K562 (cell line): ENCODE measurements around the gene SOX6. TPM values are rescaled to one million over a fixed set of nuclear protein-coding genes. Genes with fewer than 3 reads are reported as not detected.

Experiments
- ATAC-seq: fragments of 200-7000 bp; cut with Tn5 transposase; 3 replicates; pipeline ENCODE4 v1.9.1; 2020; ENCODE audit warnings: moderate library complexity
- BruUV-seq: library from RNA; stranded (reverse); fragments of 400-500 nt; replicated peaks from 2 replicates; lab custom pipeline; 2021; lab: Mats Ljungman, UMichigan
- CTCF ChIA-PET: fragments of 300-600 bp; formaldehyde crosslinking; extraction: SDS; loops from one replicate; lab custom pipeline; 2021; ENCODE audit warnings: low intra/inter-chr PET ratio; lab: Yijun Ruan, JAX
- POLR2A ChIA-PET: fragments of 300-600, 350-650 bp; sonication (Branson Sonifier 250); formaldehyde crosslinking; extraction: SDS; loops from one replicate; lab custom pipeline; 2021; ENCODE audit warnings: antibody characterized with exemption, inconsistent platforms; lab: Yijun Ruan, JAX
- DNase-seq, 4 experiments: peaks; one replicate each; pipeline versions ENCODE4 v3.0.0 to v3.0.0-alpha.2; 2011 to 2018; ENCODE audit warnings: low spot score in 3 of 4, mixed read lengths in 3 of 4; ENCODE audit errors: extremely low read depth in 1 of 4
- FAIRE-seq: peaks from 2 replicates; lab custom pipeline; 2011; peaks lifted over from hg19 to GRCh38; lab: Jason Lieb, UNC
- H2AFZ ChIP-seq: 2 replicates; pipeline ENCODE4 v1.6.0; 2011; ENCODE audit warnings: low read depth, low read length, control low read depth, inconsistent platforms
- H3K27ac ChIP-seq: fragments of 200-600 bp; 3 replicates; pipeline ENCODE4 v1.8.0; 2011; ENCODE audit warnings: low read depth, mild to moderate bottlenecking, control low read depth, inconsistent platforms, low read length, moderate library complexity, mixed read lengths; ENCODE audit errors: extremely low read depth
- H3K27me3 ChIP-seq, 2 experiments: fragments of 300-600 bp in 1 of 2; 2 replicates in 1 of 2; 3 replicates in 1 of 2; pipeline versions ENCODE4 v1.6.0 to v1.8.0; 2011; ENCODE audit warnings: inconsistent platforms in 2 of 2, low read length in 2 of 2, mild to moderate bottlenecking in 1 of 2, mixed read lengths in 1 of 2, moderate library complexity in 1 of 2; ENCODE audit not compliant: control insufficient read depth in 2 of 2, insufficient read depth in 2 of 2
- H3K36me3 ChIP-seq: fragments of 300-600 bp; 3 replicates; pipeline ENCODE4 v1.8.0; 2011; ENCODE audit warnings: mild to moderate bottlenecking, low read length, inconsistent platforms; ENCODE audit not compliant: control insufficient read depth, insufficient read depth
- H3K4me1 ChIP-seq, 2 experiments: fragments of 200-600 bp in 1 of 2; replicated peaks in 1 of 2; 2 replicates in 1 of 2; 3 replicates in 1 of 2; pipeline versions ENCODE4 v1.5.1 to v1.8.0; 2011; ENCODE audit warnings: inconsistent platforms in 2 of 2, low read length in 2 of 2, mild to moderate bottlenecking in 1 of 2, mixed read lengths in 1 of 2, moderate library complexity in 1 of 2; ENCODE audit not compliant: control insufficient read depth in 2 of 2, insufficient read depth in 2 of 2
- H3K4me2 ChIP-seq: 2 replicates; pipeline ENCODE4 v1.6.1; 2011; ENCODE audit warnings: low read length, control low read depth, inconsistent platforms, mixed read lengths; ENCODE audit not compliant: insufficient read depth
- H3K4me3 ChIP-seq: fragments of 200-600 bp; sonication (generic), shearing (Covaris generic); 2 replicates; pipeline ENCODE4 v1.5.1; 2016; ENCODE audit warnings: control low read depth, inconsistent platforms
- H3K79me2 ChIP-seq: fragments of 200-600 bp; 3 replicates; pipeline ENCODE4 v1.8.0; 2011; ENCODE audit warnings: low read length, inconsistent platforms; ENCODE audit not compliant: control insufficient read depth, insufficient read depth
- H3K9ac ChIP-seq, 2 experiments: 2 replicates each; pipeline versions ENCODE4 v1.6.0 to v1.6.1; 2011; ENCODE audit warnings: low read depth in 2 of 2, low read length in 2 of 2, control low read depth in 1 of 2, inconsistent platforms in 1 of 2, mild to moderate bottlenecking in 1 of 2, mixed read lengths in 1 of 2; ENCODE audit not compliant: insufficient read depth in 1 of 2
- H3K9me1 ChIP-seq: one replicate; pipeline ENCODE4 v1.6.0; 2011; ENCODE audit warnings: inconsistent platforms, mild to moderate bottlenecking, low read length, moderate library complexity; ENCODE audit not compliant: control insufficient read depth, insufficient read depth
- H3K9me3 ChIP-seq: replicated peaks from 2 replicates; pipeline ENCODE4 v1.5.1; 2011; ENCODE audit warnings: low read depth, low read length, inconsistent platforms; ENCODE audit not compliant: control insufficient read depth, insufficient read depth
- H4K20me1 ChIP-seq: replicated peaks from 2 replicates; pipeline ENCODE4 v1.6.1; 2011; ENCODE audit warnings: low read length, inconsistent platforms, mixed read lengths; ENCODE audit not compliant: control insufficient read depth, insufficient read depth
- AFF1 ChIP-seq, 2 experiments: fragments of 450-650 bp; IDR thresholded peaks; 2 replicates each; pipeline ENCODE4 v1.6.1; 2018; ENCODE audit warnings: mild to moderate bottlenecking in 2 of 2, low read depth in 1 of 2; ENCODE audit not compliant: partially characterized antibody in 2 of 2
- CCNT2 ChIP-seq: IDR thresholded peaks from 2 replicates; pipeline ENCODE4 v1.6.1; 2011; ENCODE audit warnings: borderline replicate concordance, low read depth, mild to moderate bottlenecking, moderate library complexity, mixed read lengths, low read length; ENCODE audit not compliant: insufficient read length; ENCODE audit errors: extremely low read depth
- CHCHD3 ChIP-seq: fragments of 250-450 bp; sonication (Bioruptor Pico); IDR thresholded peaks from 2 replicates; pipeline ENCODE4 v2.1.2; 2022; ENCODE audit warnings: mild to moderate bottlenecking
- CTBP1 ChIP-seq: fragments of 450-650 bp; IDR thresholded peaks from 2 replicates; pipeline ENCODE4 v1.6.1; 2016; ENCODE audit warnings: borderline replicate concordance
- DDX20 ChIP-seq: fragments of 450-650 bp; IDR thresholded peaks from 2 replicates; pipeline ENCODE4 v1.6.1; 2016; ENCODE audit warnings: missing genetic modification characterization, low read depth, mild to moderate bottlenecking, missing compliant biosample characterization, moderate library complexity
- ELF4 ChIP-seq: fragments of 450-650 bp; formaldehyde crosslinking; IDR thresholded peaks from 2 replicates; pipeline ENCODE4 v1.4.0; 2022; ENCODE audit warnings: missing genetic modification characterization
- FOXA1 ChIP-seq: fragments of 450-650 bp; IDR thresholded peaks from 2 replicates; pipeline ENCODE4 v1.6.1; 2016; ENCODE audit warnings: mild to moderate bottlenecking, borderline replicate concordance
- HNRNPLL ChIP-seq: fragments of 200-400 bp; formaldehyde crosslinking; IDR thresholded peaks from 2 replicates; pipeline ENCODE4 v1.6.1; 2017; ENCODE audit warnings: low read length, low read depth, mild to moderate bottlenecking; ENCODE audit not compliant: poor library complexity, severe bottlenecking
- NR1H2 ChIP-seq: sonication (generic); formaldehyde crosslinking; IDR thresholded peaks from 2 replicates; pipeline ENCODE4 v1.4.0; 2020; ENCODE audit warnings: mild to moderate bottlenecking, missing genetic modification reagents
- PPARD ChIP-seq: fragments of 250-450 bp; sonication (Bioruptor Pico); IDR thresholded peaks from 2 replicates; pipeline ENCODE4 v1.8.0; 2022; ENCODE audit warnings: inconsistent platforms, mild to moderate bottlenecking, moderate library complexity
- PURB ChIP-seq: sonication (generic); formaldehyde crosslinking; IDR thresholded peaks from 2 replicates; pipeline ENCODE4 v1.9.0; 2021; ENCODE audit warnings: low read depth, mild to moderate bottlenecking, missing genetic modification reagents
- ZNF197 ChIP-seq: fragments of 200-800 bp; sonication (Bioruptor generic); IDR thresholded peaks from 2 replicates; pipeline ENCODE4 v1.6.1; 2016; ENCODE audit warnings: low read depth, missing genetic modification characterization, missing compliant biosample characterization
- ZNF41 ChIP-seq: fragments of 250-450 bp; sonication (Bioruptor Pico); conservative IDR thresholded peaks from 2 replicates; pipeline ENCODE4 v1.4.0; 2020; ENCODE audit warnings: mild to moderate bottlenecking
- WGBS: fragments of 100-300 bp; shearing (Covaris generic); methylation state at CpG from one replicate; pipeline ENCODE4 v1.1.6; 2016; ENCODE audit warnings: low coverage, mixed read lengths; ENCODE audit not compliant: insufficient coverage; ENCODE audit errors: missing lambda C conversion rate; 5-methylcytosine and 5-hydroxymethylcytosine counted together
- in situ Hi-C: fragments of 300-500 bp; cut with MboI; formaldehyde crosslinking; loops from 4 replicates; pipeline ENCODE4 v1.15.0; 2018; ENCODE audit warnings: inconsistent platforms, mixed read lengths
- intact Hi-C: fragments of 100-400 bp; cut with micrococcal nuclease; formaldehyde crosslinking; loops from 2 replicates; pipeline ENCODE4 v1.14.2; 2022
- polyA plus RNA-seq, 8 experiments: library from polyadenylated mRNA; depleted of rRNA in 4 of 8; stranded (reverse) in 5 of 8; unstranded in 3 of 8; fragments of >200 nt; fragmentation: Nextera tagmentation in 2 of 8; fragmentation: Illumina TruSeq in 1 of 8; extraction: Ambion mirVana in 2 of 8; extraction: Trizol in 1 of 8; gene quantifications; 2 replicates each; pipeline versions ENCODE4 v1.2.1 to v1.2.3, GENCODE V29; 2011 to 2014; ENCODE audit warnings: inconsistent platforms in 1 of 8, missing spikeins in 1 of 8
- total RNA-seq, 7 experiments: library from RNA; depleted of rRNA in 6 of 7; stranded (reverse); fragments of >200 nt in 6 of 7; fragmentation: Illumina TruSeq in 2 of 7; extraction: Trizol in 2 of 7; gene quantifications; 2 replicates each; pipeline versions ENCODE4 v1.2.1 to v1.2.3, GENCODE V29; 2011 to 2021; ENCODE audit warnings: low replicate concordance in 1 of 7

SOX6 gene
- total and polyA plus RNA-seq, 9 of the 15 experiments (the other 6 are each of a cell fraction or from before 2014, with no cell fraction given), result 0.89 to 8.7 (median 5.7) TPM

GRCh38 chr11:15931497-15931896 lies 424.8 kb downstream of the SOX6 start:
- POLR2A ChIA-PET, result no interaction called here
- H3K9ac ChIP-seq, result no peak overlapping the region
- H3K27ac ChIP-seq, result no peak overlapping the region
- intact Hi-C loops (no loop called here), in situ Hi-C loops (loop anchor here (5.0 kb wide), 1 partner anchor 676 kb away; no protein-coding TSS in a partner anchor)
- FAIRE-seq (no peak), ATAC-seq (no peak), DNase-seq (no peak)
- H2AFZ ChIP-seq, result no peak overlapping the region
- no peaks in the 10 kb centered on the region for H3K4me1 ChIP-seq
- H3K79me2 ChIP-seq, result no peaks in the 10 kb centered on the region
- H4K20me1 ChIP-seq, result no peaks in the 10 kb centered on the region
- CTCF ChIA-PET, result no interaction called here
- no peak overlapping the region for H3K4me3 ChIP-seq
- peaks cover 6 to 36% of the 10 kb centered on the region in 2 experiments; a peak in 4 of 5 replicates for H3K27me3 ChIP-seq
- TF ChIP-seq CCNT2 (no peak), CTBP1 (no peak), ZNF197 (no peak), NR1H2 (CRISPR knock-in tag) (no peak), HNRNPLL (no peak), PPARD (CRISPR knock-in tag) (no peak), PURB (CRISPR knock-in tag) (no peak), AFF1 (IDR thresholded peaks at IDR 0.05; ENCODE audit: low read depth in 1 of 2, partially characterized antibody in 2 of 2) (no peak), ELF4 (CRISPR knock-in tag) (no peak), FOXA1 (no peak), CHCHD3 (no peak), DDX20 (no peak), ZNF41 (no peak)
- no peak overlapping the region for H3K4me2 ChIP-seq
- no TSS peak for BruUV-seq
- no peaks in the 10 kb centered on the region for H3K9me1 ChIP-seq
- H3K36me3 ChIP-seq, result no peaks in the 10 kb centered on the region
- WGBS, result 0% methylated on average over 2 of the region's 2 CpGs
- H3K9me3 ChIP-seq, result no peaks in the 10 kb centered on the region
